Karpas-422 (cell line): Measurements from ENCODE around the gene FFAR2. TPM values are rescaled to one million over a fixed set of nuclear protein-coding genes. Genes with fewer than 3 reads are reported as not detected.

Experiments used
- DNase-seq: peaks from one replicate; pipeline ENCODE4 v3.0.0-alpha.2; 2015
- H2AFZ ChIP-seq: fragments of 200-600 bp; sonication (generic); 2 replicates; pipeline ENCODE4 v1.6.1; 2014; ENCODE audit warnings: antibody characterized with exemption, low read length, mixed read lengths
- H3K27ac ChIP-seq: fragments of 200-600 bp; sonication (generic); 2 replicates; pipeline ENCODE4 v1.5.1; 2014; ENCODE audit warnings: mild to moderate bottlenecking, low read length, moderate library complexity
- H3K27me3 ChIP-seq: fragments of 200-600 bp; sonication (generic); 2 replicates; pipeline ENCODE4 v1.6.1; 2014; ENCODE audit warnings: low read length, mixed read lengths
- H3K36me3 ChIP-seq: fragments of 200-600 bp; sonication (generic); 2 replicates; pipeline ENCODE4 v1.6.1; 2014; ENCODE audit warnings: low read length, mixed read lengths; ENCODE audit not compliant: insufficient read depth
- H3K4me1 ChIP-seq: fragments of 200-600 bp; sonication (generic); 2 replicates; pipeline ENCODE4 v1.6.1; 2014; ENCODE audit warnings: mild to moderate bottlenecking, low read length, mixed read lengths
- H3K4me2 ChIP-seq: fragments of 200-600 bp; sonication (generic); 2 replicates; pipeline ENCODE4 v1.6.1; 2014; ENCODE audit warnings: low read length, low read depth, mild to moderate bottlenecking; ENCODE audit not compliant: poor library complexity, severe bottlenecking
- H3K4me3 ChIP-seq: fragments of 200-600 bp; sonication (generic); 2 replicates; pipeline ENCODE4 v1.5.1; 2014; ENCODE audit warnings: mild to moderate bottlenecking, antibody characterized with exemption, low read length, mixed read lengths
- H3K79me2 ChIP-seq: fragments of 200-600 bp; sonication (generic); 2 replicates; pipeline ENCODE4 v1.6.1; 2014; ENCODE audit warnings: mild to moderate bottlenecking, low read length, mixed read lengths
- H3K9ac ChIP-seq: fragments of 200-600 bp; sonication (generic); 2 replicates; pipeline ENCODE4 v1.6.0; 2014; ENCODE audit warnings: low read length
- H3K9me2 ChIP-seq: fragments of 200-600 bp; sonication (generic), shearing (Covaris generic); replicated peaks from 2 replicates; pipeline ENCODE4 v1.6.0; 2014; ENCODE audit warnings: mild to moderate bottlenecking, low read length, moderate library complexity; ENCODE audit not compliant: insufficient read depth
- H3K9me3 ChIP-seq: fragments of 300-700, 200-600 bp; sonication (generic); 2 replicates; pipeline ENCODE4 v1.6.1; 2014; ENCODE audit warnings: low read length, mixed read lengths
- H4K20me1 ChIP-seq: fragments of 200-600 bp; sonication (generic); 2 replicates; pipeline ENCODE4 v1.6.1; 2014; ENCODE audit warnings: mild to moderate bottlenecking, antibody characterized with exemption, low read length, low read depth; ENCODE audit not compliant: insufficient read depth
- total RNA-seq: library from RNA; depleted of rRNA; stranded (reverse); fragments of >200 nt; shearing (Covaris generic); gene quantifications from 2 replicates; pipeline ENCODE4 v1.2.3, GENCODE V29; 2014; ENCODE audit warnings: low replicate concordance

Gene FFAR2
- total RNA-seq, 1 experiment from 2014 or later: not detected

DNA sequence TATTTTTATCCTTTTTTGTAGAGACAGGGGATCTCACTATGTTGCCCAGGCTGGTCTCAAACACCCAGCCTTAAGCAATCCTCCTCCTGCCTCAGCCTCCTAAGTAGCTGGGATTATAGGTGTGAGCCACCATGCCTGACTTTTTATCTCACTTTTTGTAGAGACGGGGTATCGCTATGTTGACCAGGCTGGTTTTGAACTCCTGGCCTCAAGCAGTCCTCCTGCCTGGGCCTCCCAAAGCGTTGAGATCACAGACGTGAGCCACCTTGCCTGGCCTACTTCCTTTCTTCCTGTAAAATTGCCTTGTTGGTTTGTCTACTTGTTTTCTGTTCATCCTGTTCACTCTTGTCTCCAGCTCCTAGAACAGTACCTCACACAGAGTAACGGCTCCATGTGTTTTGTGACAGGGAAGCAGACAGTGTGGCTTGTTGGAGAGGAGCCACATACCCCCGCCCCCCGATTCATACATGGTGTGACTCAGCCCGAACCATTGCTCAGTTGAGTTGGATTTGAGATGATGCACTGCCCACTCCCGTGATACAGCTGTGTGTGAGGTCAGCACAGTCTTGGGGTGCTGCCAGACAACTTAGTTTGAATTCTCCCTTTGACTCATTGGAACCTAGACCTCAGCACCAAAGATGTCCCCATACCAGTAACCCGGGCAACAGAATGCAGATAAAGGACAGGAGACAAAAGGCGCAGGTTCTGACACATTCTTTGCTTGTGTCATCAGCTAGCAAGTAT lies 43.0 kb upstream of the FFAR2 start:
- Histone ChIP-seq H3K4me1 (peaks cover 4% of the 10 kb centered on the region; the same call in 1 of the 2 replicates), H3K9ac (no peak overlapping the region), H4K20me1 (no peaks in the 10 kb centered on the region), H3K79me2 (no peaks in the 10 kb centered on the region), H2AFZ (no peak overlapping the region), H3K9me2 (no peaks in the 10 kb centered on the region), H3K36me3 (no peaks in the 10 kb centered on the region), H3K9me3 (no peaks in the 10 kb centered on the region), H3K27me3 (no peaks in the 10 kb centered on the region), H3K27ac (no peak overlapping the region), H3K4me2 (no peak overlapping the region), H3K4me3 (no peak overlapping the region)
- no peak for DNase-seq

DNA sequence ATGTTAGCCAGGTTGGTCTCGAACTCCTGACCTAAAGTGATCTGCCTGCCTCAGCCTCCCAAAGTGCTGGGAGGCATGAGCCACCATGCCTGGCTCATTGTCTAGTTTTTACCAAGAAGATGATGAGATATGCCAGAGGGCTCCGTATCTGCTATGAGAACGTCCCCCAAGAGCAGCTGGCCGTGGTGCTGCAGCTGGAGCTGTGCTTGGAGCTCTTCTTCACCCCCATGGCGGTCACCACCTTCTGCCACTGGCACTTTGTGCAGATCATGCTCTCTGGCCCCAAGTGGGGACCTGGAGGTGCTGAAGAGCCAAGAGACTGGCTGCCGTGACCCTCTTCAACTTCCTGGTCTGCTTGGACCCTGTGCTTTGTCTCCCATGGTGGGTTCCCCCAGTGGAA lies 40.4 kb upstream of the FFAR2 start:
- no peaks in the 10 kb centered on the region for H4K20me1 ChIP-seq
- DNase-seq: no peak
- no peaks in the 10 kb centered on the region for H3K27me3 ChIP-seq
- no peaks in the 10 kb centered on the region for H3K9me3 ChIP-seq
- H3K4me2 ChIP-seq: no peak overlapping the region
- H2AFZ ChIP-seq: no peak overlapping the region
- no peak overlapping the region for H3K27ac ChIP-seq
- no peaks in the 10 kb centered on the region for H3K4me1 ChIP-seq
- no peak overlapping the region for H3K4me3 ChIP-seq
- no peak overlapping the region for H3K9ac ChIP-seq
- H3K79me2 ChIP-seq: no peaks in the 10 kb centered on the region
- H3K36me3 ChIP-seq: no peaks in the 10 kb centered on the region
- H3K9me2 ChIP-seq: no peaks in the 10 kb centered on the region

DNA sequence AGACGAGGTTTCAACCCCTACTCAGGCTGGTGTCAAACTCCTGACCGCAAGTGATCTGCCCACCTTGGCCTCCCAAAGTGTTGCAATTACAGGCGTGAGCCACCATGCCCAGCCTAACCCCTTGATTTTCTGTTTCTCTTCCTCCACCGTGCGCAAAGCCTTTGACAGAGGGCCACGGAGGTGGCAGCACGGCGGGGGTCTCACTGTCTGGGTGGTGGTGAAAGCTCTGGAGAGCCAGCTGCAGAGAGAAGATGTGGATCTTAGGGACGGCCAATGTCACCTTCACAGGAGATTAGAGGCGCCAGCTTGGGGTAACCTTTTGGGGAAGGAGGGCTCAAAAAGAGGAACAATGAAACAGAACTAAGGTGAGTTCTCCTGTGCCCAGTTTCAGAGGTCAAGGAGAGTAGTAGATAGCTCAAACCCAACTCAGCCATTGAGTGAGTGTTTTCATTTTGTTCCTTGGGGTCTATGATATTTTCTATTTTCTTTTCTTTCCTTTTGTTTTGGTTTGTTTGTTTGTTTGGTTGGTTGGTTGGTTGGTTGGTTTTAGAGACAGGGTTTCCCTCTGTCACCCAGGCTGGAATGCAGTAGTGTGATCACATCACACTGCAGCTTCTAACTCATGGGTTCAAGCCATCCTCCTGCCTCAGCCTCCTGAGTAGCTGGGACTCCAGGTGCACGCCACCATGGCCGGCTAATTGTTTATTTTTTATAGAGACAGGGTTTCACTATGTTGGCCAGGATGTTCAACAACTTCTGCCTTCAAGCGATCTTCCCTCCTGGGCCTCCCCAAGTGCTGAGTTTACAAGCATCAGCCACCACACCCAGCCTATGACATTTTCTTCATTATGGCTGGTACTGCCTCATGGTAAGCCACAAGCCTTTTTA lies 39.5 kb upstream of the FFAR2 start:
- H3K4me2 ChIP-seq: no peak overlapping the region
- no peaks in the 10 kb centered on the region for H3K79me2 ChIP-seq
- no peak overlapping the region for H3K27ac ChIP-seq
- H4K20me1 ChIP-seq: no peaks in the 10 kb centered on the region
- H3K9me2 ChIP-seq: no peaks in the 10 kb centered on the region
- no peak for DNase-seq
- no peaks in the 10 kb centered on the region for H3K36me3 ChIP-seq
- no peaks in the 10 kb centered on the region for H3K4me1 ChIP-seq
- no peak overlapping the region for H3K4me3 ChIP-seq
- H3K27me3 ChIP-seq: no peaks in the 10 kb centered on the region
- no peak overlapping the region for H3K9ac ChIP-seq
- no peaks in the 10 kb centered on the region for H3K9me3 ChIP-seq
- H2AFZ ChIP-seq: no peak overlapping the region

DNA sequence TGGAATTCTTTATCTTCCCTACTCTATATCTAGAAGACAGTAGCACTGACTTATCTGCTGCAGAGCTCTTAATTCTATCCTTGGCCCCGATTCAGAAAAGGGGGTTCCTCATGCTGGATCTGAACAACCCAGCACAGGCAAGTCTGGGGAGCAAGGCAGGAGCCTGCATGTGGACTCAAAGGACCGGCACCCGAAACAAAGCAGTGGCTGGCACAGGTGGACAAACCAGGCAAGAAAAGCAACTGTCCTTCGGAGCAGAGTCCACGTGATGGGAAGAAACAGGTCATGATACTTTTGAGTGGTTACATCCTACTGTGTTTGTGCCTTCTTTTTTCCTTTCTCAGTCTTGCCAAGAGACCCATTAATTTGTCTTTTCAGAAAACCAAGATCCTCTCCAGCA lies 38.9 kb upstream of the FFAR2 start:
- no peaks in the 10 kb centered on the region for H3K79me2 ChIP-seq
- no peak overlapping the region for H2AFZ ChIP-seq
- no peaks in the 10 kb centered on the region for H3K9me3 ChIP-seq
- DNase-seq: no peak
- H3K4me2 ChIP-seq: no peak overlapping the region
- no peaks in the 10 kb centered on the region for H3K9me2 ChIP-seq
- no peaks in the 10 kb centered on the region for H3K36me3 ChIP-seq
- no peaks in the 10 kb centered on the region for H3K4me1 ChIP-seq
- no peaks in the 10 kb centered on the region for H4K20me1 ChIP-seq
- H3K27ac ChIP-seq: no peak overlapping the region
- H3K9ac ChIP-seq: no peak overlapping the region
- no peaks in the 10 kb centered on the region for H3K27me3 ChIP-seq
- H3K4me3 ChIP-seq: no peak overlapping the region

DNA sequence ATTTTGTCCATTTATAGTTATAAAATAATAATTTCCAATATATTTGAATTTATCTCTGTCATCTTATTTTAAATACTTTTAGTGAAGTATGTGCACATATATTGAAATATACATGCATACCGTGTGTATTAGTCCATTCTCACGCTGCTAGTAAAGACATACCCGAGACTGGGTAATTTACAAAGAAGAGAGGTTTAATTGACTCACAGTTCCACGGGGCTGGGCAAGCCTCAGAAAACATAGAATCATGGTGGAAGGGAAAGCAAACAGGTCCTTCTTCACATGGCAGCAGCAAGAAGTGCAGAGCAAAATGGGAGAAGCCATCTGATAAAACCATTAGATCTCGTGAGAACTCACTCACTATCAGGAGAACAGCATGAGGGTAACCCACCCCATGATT lies 37.6 kb upstream of the FFAR2 start:
- Histone ChIP-seq H3K36me3 (no peaks in the 10 kb centered on the region), H3K4me2 (no peak overlapping the region), H3K9me3 (no peaks in the 10 kb centered on the region), H3K9me2 (no peaks in the 10 kb centered on the region), H2AFZ (no peak overlapping the region), H3K27ac (no peak overlapping the region), H3K27me3 (no peaks in the 10 kb centered on the region), H4K20me1 (no peaks in the 10 kb centered on the region), H3K9ac (no peak overlapping the region), H3K79me2 (no peaks in the 10 kb centered on the region), H3K4me3 (no peak overlapping the region), H3K4me1 (peaks cover 3% of the 10 kb centered on the region; the same call in 1 of the 2 replicates)
- DNase-seq: no peak

DNA sequence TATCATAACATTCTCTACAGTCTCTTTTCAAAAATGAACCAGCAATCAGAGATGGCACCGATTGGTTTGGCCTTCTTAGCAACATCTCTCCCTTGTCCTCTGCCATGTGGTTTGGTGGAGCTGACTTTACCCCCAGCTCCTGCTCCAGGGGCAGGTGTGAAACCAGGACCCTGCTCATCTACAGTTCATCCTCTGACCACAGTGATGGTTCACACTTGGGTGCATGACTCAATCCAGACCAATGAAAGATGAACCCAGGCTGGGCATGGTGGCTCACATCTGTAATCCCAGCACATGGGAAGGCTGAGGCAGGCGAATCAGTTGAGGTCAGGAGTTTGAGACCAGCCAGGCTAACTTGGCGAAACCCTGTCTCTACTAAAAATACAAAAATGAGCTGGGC lies 33.6 kb upstream of the FFAR2 start:
- Histone ChIP-seq H3K4me3 (no peak overlapping the region), H3K4me2 (no peak overlapping the region), H4K20me1 (no peaks in the 10 kb centered on the region), H3K79me2 (no peaks in the 10 kb centered on the region), H2AFZ (no peak overlapping the region), H3K9me3 (no peaks in the 10 kb centered on the region), H3K27ac (no peak overlapping the region), H3K36me3 (no peaks in the 10 kb centered on the region), H3K9ac (no peak overlapping the region), H3K9me2 (no peaks in the 10 kb centered on the region), H3K27me3 (no peaks in the 10 kb centered on the region), H3K4me1 (peaks cover 3% of the 10 kb centered on the region; the same call in 1 of the 2 replicates)
- DNase-seq: no peak

DNA sequence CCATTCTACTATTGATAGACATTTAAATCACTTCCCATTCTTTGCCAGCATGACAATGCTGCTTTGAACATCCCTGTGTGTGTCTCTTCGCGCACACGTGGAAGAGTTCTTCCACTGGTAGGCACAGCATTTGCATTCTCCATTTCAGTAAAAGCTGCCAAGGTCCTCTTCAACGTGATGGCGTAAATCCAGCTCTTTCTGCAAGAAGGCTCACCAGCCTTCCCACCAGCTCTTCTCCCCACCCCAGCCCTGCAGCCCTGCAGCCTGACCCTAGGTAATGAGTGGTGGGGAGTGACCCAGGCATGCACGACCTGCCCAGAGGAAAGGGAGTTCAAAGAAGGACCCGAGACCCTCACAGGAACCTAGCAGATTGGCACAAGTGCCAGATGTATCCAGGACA lies 31.7 kb upstream of the FFAR2 start:
- Histone ChIP-seq H3K4me1 (peaks cover 3% of the 10 kb centered on the region; the same call in 1 of the 2 replicates), H3K9me3 (no peaks in the 10 kb centered on the region), H3K27me3 (no peaks in the 10 kb centered on the region), H3K27ac (no peak overlapping the region), H3K79me2 (no peaks in the 10 kb centered on the region), H2AFZ (no peak overlapping the region), H3K9ac (no peak overlapping the region), H3K4me2 (no peak overlapping the region), H4K20me1 (no peaks in the 10 kb centered on the region), H3K9me2 (no peaks in the 10 kb centered on the region), H3K4me3 (no peak overlapping the region), H3K36me3 (no peaks in the 10 kb centered on the region)
- DNase-seq: no peak

DNA sequence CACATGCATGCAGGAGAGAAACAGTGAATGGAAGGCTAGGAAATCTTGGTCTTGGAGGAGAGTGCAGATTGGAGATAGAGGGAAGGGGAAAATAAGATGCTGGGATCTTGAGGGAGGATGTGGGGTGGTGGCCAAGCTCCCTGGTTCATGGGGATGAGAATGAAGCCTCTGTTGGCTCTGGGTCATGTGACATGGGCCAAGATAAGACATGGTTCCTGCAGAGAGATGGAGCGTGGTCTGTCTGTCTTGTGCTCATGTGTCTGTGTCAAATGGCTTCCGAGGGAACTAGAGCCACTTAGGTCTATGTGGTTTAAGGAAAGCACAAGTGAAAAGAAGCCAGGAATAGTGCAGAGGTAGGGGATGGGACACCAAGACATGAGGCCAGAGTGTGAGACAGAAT lies 30.8 kb upstream of the FFAR2 start:
- Histone ChIP-seq H3K79me2 (no peaks in the 10 kb centered on the region), H3K9me2 (no peaks in the 10 kb centered on the region), H3K36me3 (no peaks in the 10 kb centered on the region), H2AFZ (no peak overlapping the region), H3K4me2 (no peak overlapping the region), H3K4me3 (no peak overlapping the region), H3K4me1 (peaks cover 3% of the 10 kb centered on the region; the same call in 1 of the 2 replicates), H3K27me3 (no peaks in the 10 kb centered on the region), H3K9me3 (no peaks in the 10 kb centered on the region), H3K27ac (no peak overlapping the region), H3K9ac (no peak overlapping the region), H4K20me1 (no peaks in the 10 kb centered on the region)
- DNase-seq: no peak
